Measurements from ENCODE around the gene KIF17.
A peak's percentile ranks its signal among the peaks of the same experiment; 100 is the strongest.

KIF17 gene

GRCh38 chr1:20657024-20657423, 60.8 kb downstream of the KIF17 start:
- DNase-seq, result no peak

GRCh38 chr1:20654104-20654690, 63.6 kb downstream of the KIF17 start:
- DNase-seq, result no peak

- DNase-seq, result no peak
Observed at GRCh38 chr1:20652300-20652699, 65.5 kb downstream of the KIF17 start.

- DNase-seq, result no peak
Observed at GRCh38 chr1:20648946-20649345, 68.9 kb downstream of the KIF17 start.

GRCh38 chr1:20648438-20648837, 69.4 kb downstream of the KIF17 start:
- DNase-seq, result no peak

- DNase-seq, result no peak
Observed at GRCh38 chr1:20645414-20645813, 72.4 kb downstream of the KIF17 start.

- DNase-seq, result no peak
Observed at GRCh38 chr1:20644416-20644815, 73.4 kb downstream of the KIF17 start.

GRCh38 chr1:20643080-20643479, 74.7 kb downstream of the KIF17 start:
- no peak for DNase-seq

GRCh38 chr1:20641975-20642374, 75.8 kb downstream of the KIF17 start:
- no peak for DNase-seq

GRCh38 chr1:20640183-20640597, 77.6 kb downstream of the KIF17 start:
- DNase-seq, result peak; percentile 64

- no peak for DNase-seq
Observed at GRCh38 chr1:20636785-20637347, 80.9 kb downstream of the KIF17 start.

GRCh38 chr1:20634594-20635084, 83.2 kb downstream of the KIF17 start:
- DNase-seq, result no peak

- peak; percentile 15 for DNase-seq
Observed at GRCh38 chr1:20634065-20634593, 83.7 kb downstream of the KIF17 start.

GRCh38 chr1:20633190-20634064, 84.4 kb downstream of the KIF17 start, which contains the start of gene PINK1:
TSS of gene PINK1 (plus strand) at chr1:20633458. CDS start at chr1:20633549, 91 bp downstream.
- DNase-seq, result peak; percentile 84

GRCh38 chr1:20632386-20632785, 85.4 kb downstream of the KIF17 start:
- DNase-seq, result no peak

GRCh38 chr1:20630729-20631128, 87.1 kb downstream of the KIF17 start:
- DNase-seq, result no peak

GRCh38 chr1:20626524-20626923, 91.3 kb downstream of the KIF17 start:
- DNase-seq, result no peak

- DNase-seq, result no peak
Observed at GRCh38 chr1:20626098-20626427, 91.7 kb downstream of the KIF17 start.

- no peak for DNase-seq
Observed at GRCh38 chr1:20625176-20626097, 92.4 kb downstream of the KIF17 start.

- DNase-seq, result no peak
Observed at GRCh38 chr1:20624709-20625108, 93.1 kb downstream of the KIF17 start.

- DNase-seq, result no peak
Observed at GRCh38 chr1:20621012-20621411, 96.8 kb downstream of the KIF17 start.

GRCh38 chr1:20619999-20620398, 97.8 kb downstream of the KIF17 start:
- no peak for DNase-seq

- no peak for DNase-seq
Observed at GRCh38 chr1:20618550-20618949, 99.3 kb downstream of the KIF17 start.

Measured in stimulated activated CD4-positive, alpha-beta T cell treated with anti-CD3 and anti-CD28 coated beads, Interleukin-4, amount 100 ng/mL, for 24 hours (primary cell).